Measurements from ENCODE around the gene LBHD2.

Gene LBHD2

GRCh38 chr14:103091883-103092222 is 7.8 kb downstream of the LBHD2 start:
- DNase-seq = no peak

GRCh38 chr14:103093856-103094405 is 9.9 kb downstream of the LBHD2 start:
- no peak for DNase-seq

GRCh38 chr14:103094406-103095209 is 10.6 kb downstream of the LBHD2 start, which contains the start of gene EXOC3L4:
TSS of gene EXOC3L4 (plus strand) at chr14:103094725. CDS start at chr14:103100220, 5,495 bp downstream.
- no peak for DNase-seq

GRCh38 chr14:103095210-103095778 is 11.3 kb downstream of the LBHD2 start:
- no peak for DNase-seq

- DNase-seq = no peak
These were observed 12.4 kb downstream of the LBHD2 start for GRCh38 chr14:103096387-103096786.

- DNase-seq = no peak
These were observed 13.4 kb downstream of the LBHD2 start for GRCh38 chr14:103097244-103097993.

GRCh38 chr14:103097994-103098957 is 14.3 kb downstream of the LBHD2 start:
- DNase-seq = no peak

- no peak for DNase-seq
These were observed 15.2 kb downstream of the LBHD2 start for GRCh38 chr14:103099081-103099732.

GRCh38 chr14:103099733-103100280 is 15.8 kb downstream of the LBHD2 start:
- no peak for DNase-seq

GRCh38 chr14:103100281-103101121 is 16.5 kb downstream of the LBHD2 start:
- no peak for DNase-seq

- no peak for DNase-seq
These were observed 17.4 kb downstream of the LBHD2 start for GRCh38 chr14:103101257-103101962.

- no peak for DNase-seq
These were observed 18.1 kb downstream of the LBHD2 start for GRCh38 chr14:103101963-103102688.

- no peak for DNase-seq
These were observed 18.8 kb downstream of the LBHD2 start for GRCh38 chr14:103102689-103103260.

- no peak for DNase-seq
These were observed 19.7 kb downstream of the LBHD2 start for GRCh38 chr14:103103461-103104388.

GRCh38 chr14:103104389-103104653 is 20.3 kb downstream of the LBHD2 start:
- no peak for DNase-seq

GRCh38 chr14:103104654-103105452 is 20.8 kb downstream of the LBHD2 start:
- peak in 1 of 2 donors; percentile 28 for DNase-seq

Measured in hippocampal formation (tissue), 2 donors.